Measurements from ENCODE around the gene CNOT10. TPM values are rescaled to one million over a fixed set of nuclear protein-coding genes. Genes with fewer than 3 reads are reported as not detected.

Gene CNOT10
- total RNA-seq, 1 donor from 2014 or later = 28.7 TPM

GRCh38 chr3:32686713-32687112 is 1.7 kb downstream of the CNOT10 start:
- no peak for TF ChIP-seq CTCF (IDR thresholded peaks at IDR 0.05)
- TF ChIP-seq POLR2A (IDR thresholded peaks at IDR 0.05) = no peak
- TF ChIP-seq POLR2AphosphoS5 (IDR thresholded peaks at IDR 0.05; ENCODE audit: insufficient read depth in 1 of 2, low read depth in 1 of 2) = no peak
- H3K27ac ChIP-seq = no peak overlapping the region
- no peak overlapping the region for H3K4me3 ChIP-seq
- no peaks in the 10 kb centered on the region for H3K9me3 ChIP-seq
- no peaks in the 10 kb centered on the region for H3K27me3 ChIP-seq
- H3K36me3 ChIP-seq = no peaks in the 10 kb centered on the region
- intact Hi-C loops (cut with DNase I) = no loop called here
- DNase-seq (ENCODE audit: extremely low spot score in 2 of 2) = no peak
- H3K4me1 ChIP-seq = peaks cover 34% of the 10 kb centered on the region

GRCh38 chr3:32691847-32692246 is 6.9 kb downstream of the CNOT10 start:
- intact Hi-C loops (cut with DNase I) = no loop called here
- no peak overlapping the region for H3K27ac ChIP-seq
- peaks cover 14% of the 10 kb centered on the region for H3K4me1 ChIP-seq
- no peaks in the 10 kb centered on the region for H3K9me3 ChIP-seq
- no peak overlapping the region for H3K4me3 ChIP-seq
- no peaks in the 10 kb centered on the region for H3K27me3 ChIP-seq
- DNase-seq (ENCODE audit: extremely low spot score in 2 of 2) = no peak
- TF ChIP-seq POLR2A (IDR thresholded peaks at IDR 0.05) (no peak), POLR2AphosphoS5 (IDR thresholded peaks at IDR 0.05; ENCODE audit: insufficient read depth in 1 of 2, low read depth in 1 of 2) (no peak), CTCF (IDR thresholded peaks at IDR 0.05) (no peak)
- no peaks in the 10 kb centered on the region for H3K36me3 ChIP-seq

GRCh38 chr3:32696523-32696922 is 11.5 kb downstream of the CNOT10 start:
- Histone ChIP-seq H3K27ac (no peak overlapping the region), H3K9me3 (no peaks in the 10 kb centered on the region), H3K4me1 (no peaks in the 10 kb centered on the region), H3K36me3 (no peaks in the 10 kb centered on the region), H3K27me3 (no peaks in the 10 kb centered on the region), H3K4me3 (no peak overlapping the region)
- no peak for DNase-seq (ENCODE audit: extremely low spot score in 2 of 2)
- no peak for TF ChIP-seq POLR2AphosphoS5 (IDR thresholded peaks at IDR 0.05; ENCODE audit: insufficient read depth in 1 of 2, low read depth in 1 of 2)
- no peak for TF ChIP-seq POLR2A (IDR thresholded peaks at IDR 0.05)
- no peak for TF ChIP-seq CTCF (IDR thresholded peaks at IDR 0.05)
- intact Hi-C loops (cut with DNase I) = no loop called here

DNA sequence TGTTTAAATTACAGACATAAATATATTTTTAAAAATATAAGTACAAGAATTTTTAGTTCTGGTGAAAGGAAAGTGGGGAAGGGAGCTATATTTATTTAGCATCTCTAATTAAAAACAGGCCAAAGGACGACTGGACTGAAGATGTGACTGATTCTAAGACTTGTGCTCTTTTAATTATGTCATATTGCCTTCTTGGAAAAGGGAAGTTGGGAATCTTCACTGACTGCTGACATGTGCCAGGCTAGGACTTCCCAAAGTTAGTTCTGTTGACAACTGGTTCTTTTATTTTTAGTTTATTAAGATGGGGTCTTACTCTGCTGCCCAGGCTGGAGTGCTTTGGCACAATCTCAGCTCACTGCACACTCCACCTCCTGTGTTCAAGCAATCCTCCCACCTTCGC is 13.5 kb downstream of the CNOT10 start:
- intact Hi-C loops (cut with DNase I) = no loop called here

DNA sequence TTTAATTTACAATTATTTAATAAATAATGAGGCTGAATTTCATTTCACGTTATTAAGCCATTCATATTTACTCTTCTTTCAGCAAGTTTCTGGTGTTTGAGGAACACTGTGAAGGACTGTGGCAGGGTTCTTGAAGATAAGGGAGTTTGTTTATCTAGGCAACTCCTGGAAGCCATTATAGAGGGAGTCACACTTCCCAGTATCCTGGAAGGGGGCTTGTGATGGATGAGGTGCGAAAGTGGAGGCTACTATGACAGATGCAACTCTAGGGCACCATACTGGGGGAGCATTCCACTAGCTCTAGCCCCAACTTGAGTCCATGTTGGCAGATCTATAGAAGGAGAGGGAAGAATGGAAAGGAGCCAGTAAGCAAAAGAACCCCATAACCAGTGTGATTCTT is 14.4 kb downstream of the CNOT10 start:
- Histone ChIP-seq H3K9me3 (no peaks in the 10 kb centered on the region), H3K4me1 (no peaks in the 10 kb centered on the region), H3K27me3 (no peaks in the 10 kb centered on the region), H3K27ac (no peak overlapping the region), H3K36me3 (no peaks in the 10 kb centered on the region), H3K4me3 (no peak overlapping the region)
- intact Hi-C loops (cut with DNase I) = no loop called here
- DNase-seq (ENCODE audit: extremely low spot score in 2 of 2) = no peak
- TF ChIP-seq POLR2AphosphoS5 (IDR thresholded peaks at IDR 0.05; ENCODE audit: insufficient read depth in 1 of 2, low read depth in 1 of 2) = no peak
- no peak for TF ChIP-seq CTCF (IDR thresholded peaks at IDR 0.05)
- no peak for TF ChIP-seq POLR2A (IDR thresholded peaks at IDR 0.05)

More for the DNA sequence above, 13.5 kb downstream of the CNOT10 start:
- Histone ChIP-seq H3K4me1 (no peaks in the 10 kb centered on the region), H3K36me3 (no peaks in the 10 kb centered on the region), H3K27ac (no peak overlapping the region), H3K27me3 (no peaks in the 10 kb centered on the region), H3K4me3 (no peak overlapping the region), H3K9me3 (no peaks in the 10 kb centered on the region)
- no peak for DNase-seq (ENCODE audit: extremely low spot score in 2 of 2)
- TF ChIP-seq CTCF (IDR thresholded peaks at IDR 0.05) (no peak), POLR2AphosphoS5 (IDR thresholded peaks at IDR 0.05; ENCODE audit: insufficient read depth in 1 of 2, low read depth in 1 of 2) (no peak), POLR2A (IDR thresholded peaks at IDR 0.05) (no peak)

Data from vagina (tissue), 2 donors.